RWPE2 (cell line): ENCODE results near the gene KIRREL3.

Source experiments
- ATAC-seq: fragments of 200-7000 bp; cut with Tn5 transposase; 3 replicates; pipeline ENCODE4 v1.9.1; 2021; ENCODE audit warnings: low read depth
- DNase-seq: peaks from one replicate; pipeline ENCODE4 v3.0.0-alpha.2; 2020; ENCODE audit warnings: low spot score
- H3K27ac ChIP-seq: fragments of 450-650 bp; 2 replicates; pipeline ENCODE4 v1.5.1; 2017; ENCODE audit warnings: mild to moderate bottlenecking; ENCODE audit not compliant: poor library complexity, severe bottlenecking
- H3K27me3 ChIP-seq: fragments of 250-450 bp; sonication (Bioruptor Pico); 2 replicates; pipeline ENCODE4 v1.5.1; 2021; ENCODE audit warnings: mild to moderate bottlenecking, moderate library complexity; ENCODE audit not compliant: insufficient read depth, poor library complexity, severe bottlenecking
- H3K36me3 ChIP-seq: fragments of 250-450 bp; sonication (Bioruptor Pico); 2 replicates; pipeline ENCODE4 v1.5.1; 2020; ENCODE audit warnings: low read depth, mild to moderate bottlenecking, moderate library complexity
- H3K4me1 ChIP-seq: fragments of 250-450 bp; sonication (Bioruptor Pico); 2 replicates; pipeline ENCODE4 v1.5.1; 2021; ENCODE audit warnings: mild to moderate bottlenecking, moderate library complexity; ENCODE audit not compliant: insufficient read depth, poor library complexity, severe bottlenecking
- H3K4me3 ChIP-seq: fragments of 250-450 bp; sonication (Bioruptor Pico); 2 replicates; pipeline ENCODE4 v1.5.1; 2021; ENCODE audit warnings: mild to moderate bottlenecking, moderate library complexity; ENCODE audit not compliant: severe bottlenecking
- H3K9me3 ChIP-seq: fragments of 250-450 bp; sonication (Bioruptor Pico); 2 replicates; pipeline ENCODE4 v1.5.1; 2021; ENCODE audit warnings: mild to moderate bottlenecking, moderate library complexity; ENCODE audit not compliant: severe bottlenecking
- CTCF ChIP-seq: fragments of 450-650 bp; IDR thresholded peaks from one replicate; pipeline ENCODE4 v1.5.1; 2017; ENCODE audit warnings: mild to moderate bottlenecking, moderate library complexity; ENCODE audit not compliant: poor library complexity, severe bottlenecking

Gene KIRREL3

GRCh38 chr11:126461096-126461440 lies 539.5 kb downstream of the KIRREL3 start:
- peak; percentile 7; the same call in 1 of the 3 replicates for ATAC-seq

GRCh38 chr11:126460417-126461095 lies 540.0 kb downstream of the KIRREL3 start:
- no peaks in the 10 kb centered on the region for H3K4me1 ChIP-seq
- no peak for ATAC-seq

More at GRCh38 chr11:126461096-126461440, 539.5 kb downstream of the KIRREL3 start:
- Histone ChIP-seq H3K4me1 (no peaks in the 10 kb centered on the region), H3K4me3 (no peak overlapping the region), H3K27ac (no peak overlapping the region), H3K27me3 (peaks cover 9% of the 10 kb centered on the region), H3K9me3 (no peaks in the 10 kb centered on the region), H3K36me3 (no peaks in the 10 kb centered on the region)
- DNase-seq: no peak
- TF ChIP-seq CTCF: no peak

GRCh38 chr11:126459691-126460281 lies 540.8 kb downstream of the KIRREL3 start:
- ATAC-seq (no peak), DNase-seq (no peak)
- Histone ChIP-seq H3K4me3 (no peak overlapping the region), H3K4me1 (no peaks in the 10 kb centered on the region), H3K36me3 (no peaks in the 10 kb centered on the region), H3K9me3 (no peaks in the 10 kb centered on the region), H3K27me3 (peaks cover 9% of the 10 kb centered on the region), H3K27ac (no peak overlapping the region)
- TF ChIP-seq CTCF: no peak

More at GRCh38 chr11:126460417-126461095, 540.0 kb downstream of the KIRREL3 start:
- no peak overlapping the region for H3K27ac ChIP-seq
- no peaks in the 10 kb centered on the region for H3K36me3 ChIP-seq
- no peak for TF ChIP-seq CTCF
- H3K9me3 ChIP-seq: no peaks in the 10 kb centered on the region
- no peak for DNase-seq
- no peak overlapping the region for H3K4me3 ChIP-seq
- H3K27me3 ChIP-seq: peaks cover 9% of the 10 kb centered on the region

- ATAC-seq (no peak), DNase-seq (no peak)
- no peaks in the 10 kb centered on the region for H3K36me3 ChIP-seq
- peaks cover 6% of the 10 kb centered on the region for H3K27me3 ChIP-seq
- no peak overlapping the region for H3K4me3 ChIP-seq
- H3K4me1 ChIP-seq: no peaks in the 10 kb centered on the region
- no peaks in the 10 kb centered on the region for H3K9me3 ChIP-seq
- TF ChIP-seq CTCF: no peak
- H3K27ac ChIP-seq: no peak overlapping the region
Measured at GRCh38 chr11:126457817-126458216, 542.8 kb downstream of the KIRREL3 start.
